AML-193 (cell line): Measurements from ENCODE around the gene NMD3.
"Not testable (repeated sequence)": the region's sequence is repeated elsewhere in the genome, so short reads cannot be mapped to it uniquely, and the experiment has no call there.

Source experiments
- DNase-seq, 2 experiments: peaks; one replicate each; lab custom pipeline; 2025; lab: John Stamatoyannopoulos, UW

The NMD3 gene

GRCh38 chr3:161220850-161221753 lies at the start of gene NMD3:
TSS of gene NMD3 (plus strand) at chr3:161221311. CDS start at chr3:161222014, 703 bp downstream.
- DNase-seq, result peak; percentile 91 to 94

GRCh38 chr3:161171639-161172552 lies 49.2 kb upstream of the NMD3 start:
- no peak for DNase-seq

GRCh38 chr3:161175506-161175905 lies 45.6 kb upstream of the NMD3 start:
- no peak for DNase-seq

- no peak for DNase-seq
Measured at GRCh38 chr3:161177991-161178390, 43.1 kb upstream of the NMD3 start.

GRCh38 chr3:161181371-161181770 lies 39.7 kb upstream of the NMD3 start:
- DNase-seq, result not testable (repeated sequence)

- DNase-seq, result no peak
Measured at GRCh38 chr3:161187046-161187445, 34.1 kb upstream of the NMD3 start.

- no peak for DNase-seq
Measured at GRCh38 chr3:161197855-161198850, 23.0 kb upstream of the NMD3 start.

GRCh38 chr3:161199926-161200325 lies 21.2 kb upstream of the NMD3 start:
- no peak for DNase-seq

GRCh38 chr3:161203485-161204098 lies 17.5 kb upstream of the NMD3 start:
- no peak for DNase-seq

GRCh38 chr3:161208931-161209330 lies 12.2 kb upstream of the NMD3 start:
- no peak for DNase-seq

- DNase-seq, result no peak
Measured at GRCh38 chr3:161212171-161212771, 8.8 kb upstream of the NMD3 start.

- no peak for DNase-seq
Measured at GRCh38 chr3:161212906-161213305, 8.2 kb upstream of the NMD3 start.

- DNase-seq, result no peak
Measured at GRCh38 chr3:161213644-161214043, 7.5 kb upstream of the NMD3 start.

- DNase-seq, result no peak
Measured at GRCh38 chr3:161215185-161215584, 5.9 kb upstream of the NMD3 start.

- DNase-seq, result no peak
Measured at GRCh38 chr3:161217496-161217895, 3.6 kb upstream of the NMD3 start.

- DNase-seq, result no peak
Measured at GRCh38 chr3:161219495-161219894, 1.6 kb upstream of the NMD3 start.

GRCh38 chr3:161221806-161222600 lies 892 bp downstream of the NMD3 start:
- DNase-seq, result peak; percentile 41 to 57

- no peak for DNase-seq
Measured at GRCh38 chr3:161222662-161223061, 1.6 kb downstream of the NMD3 start.

GRCh38 chr3:161224786-161225185 lies 3.7 kb downstream of the NMD3 start:
- DNase-seq, result no peak
